HG02870 (cell line): ENCODE results near the gene CNTNAP5.

Experiments
- ATAC-seq: cut with Tn5 transposase; IDR thresholded peaks from one replicate; pipeline ENCODE4 v1.9.1; 2021; ENCODE audit warnings: mild to moderate bottlenecking, moderate library complexity; ENCODE audit not compliant: unreplicated experiment

Gene CNTNAP5

DNA sequence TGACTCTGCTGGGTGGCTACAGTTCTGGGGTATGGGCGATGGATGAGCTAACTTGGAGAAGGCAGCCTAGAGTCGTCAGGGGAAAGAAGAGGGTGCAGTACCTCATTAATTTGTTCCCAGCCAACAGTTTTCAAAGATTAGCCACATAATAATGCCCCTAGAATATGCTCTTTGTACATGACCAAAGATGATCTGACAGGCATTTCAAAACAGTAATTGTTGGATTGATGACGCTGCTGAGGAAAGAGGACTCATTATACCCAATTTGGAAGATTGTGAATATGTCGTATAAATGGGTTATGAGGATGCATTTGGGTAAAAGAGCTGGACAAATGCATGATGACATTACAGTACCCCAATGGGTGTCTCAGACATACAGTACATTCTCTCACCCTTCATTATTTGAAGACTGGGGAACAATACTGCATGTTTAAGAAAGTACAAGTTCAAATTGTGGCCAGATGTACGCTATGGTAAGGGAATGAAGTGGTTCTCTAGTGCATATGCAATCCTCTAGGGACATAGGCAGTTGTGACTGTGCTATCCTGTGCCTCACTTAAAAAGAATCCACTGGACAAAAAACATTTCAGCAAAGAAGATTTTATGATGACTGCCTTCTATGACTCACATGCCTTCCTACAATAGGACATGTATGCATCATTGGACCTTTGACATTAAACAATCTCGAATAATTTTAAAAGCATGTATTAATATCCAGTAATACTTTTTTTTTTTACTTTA lies 233.2 kb downstream of the CNTNAP5 start:
- ATAC-seq, result no peak

DNA sequence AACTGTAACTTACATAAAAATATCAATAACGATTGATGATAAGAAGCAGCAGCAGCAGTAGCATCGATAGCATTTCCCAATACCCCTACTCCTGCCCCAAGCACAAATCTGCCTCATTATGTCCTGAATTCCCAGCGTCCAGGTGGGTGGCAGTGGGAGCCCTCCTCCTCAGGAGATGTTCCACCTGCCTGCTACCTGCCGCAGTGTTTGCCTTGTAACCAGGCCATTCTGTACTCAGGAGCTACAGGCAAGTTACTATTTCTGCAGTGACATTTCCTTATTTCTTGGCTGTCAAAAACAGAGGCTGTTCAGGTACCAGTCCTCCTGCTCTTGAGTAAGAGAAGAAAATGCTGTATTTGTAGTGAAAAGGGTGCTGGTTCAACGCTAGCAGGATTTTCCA lies 236.4 kb downstream of the CNTNAP5 start:
- ATAC-seq, result no peak

DNA sequence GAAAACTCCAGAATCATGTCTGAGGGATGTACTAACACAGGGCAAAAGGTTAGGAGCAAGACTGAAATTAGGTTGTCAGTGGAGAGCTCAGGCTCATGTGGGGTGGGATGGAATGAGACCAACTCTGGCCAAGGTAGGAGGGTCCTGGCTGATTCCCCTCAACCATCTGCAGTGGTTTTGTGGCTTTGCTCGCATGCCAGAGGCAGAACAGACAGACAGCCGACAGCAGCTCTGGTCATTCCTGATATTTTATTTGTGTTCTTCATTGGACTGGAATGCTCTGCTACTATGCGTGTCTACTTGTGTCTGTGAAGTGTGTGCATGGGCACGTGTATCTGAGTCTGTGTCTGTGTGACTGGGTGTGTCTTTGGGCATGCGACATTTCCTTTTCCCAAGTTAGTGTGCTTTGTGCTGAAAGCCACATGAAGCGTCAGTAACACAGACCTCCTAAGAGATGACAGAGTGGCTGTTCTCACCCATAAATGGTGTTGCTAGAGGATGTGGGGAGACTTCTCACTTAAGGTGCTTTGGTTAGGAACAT lies 239.5 kb downstream of the CNTNAP5 start:
- ATAC-seq, result no peak

DNA sequence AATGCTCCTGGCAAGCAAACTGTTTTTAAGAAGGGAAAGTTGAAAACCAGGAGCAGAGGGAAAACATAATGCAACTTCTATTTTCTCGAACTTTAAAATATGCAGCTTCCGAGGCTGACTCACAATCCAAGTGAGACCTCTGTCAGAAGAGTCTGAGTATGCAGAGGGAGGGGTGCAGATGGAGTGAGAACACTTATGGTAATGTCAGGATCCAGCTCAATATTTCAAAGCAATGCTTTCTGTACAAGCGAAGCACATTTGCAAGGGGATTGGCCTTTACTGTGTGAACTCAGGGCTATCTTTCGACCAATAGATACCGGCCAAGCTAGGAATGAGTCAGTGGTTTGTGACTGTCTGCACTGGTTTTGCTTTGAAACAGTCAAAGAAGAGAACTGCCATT lies 242.7 kb downstream of the CNTNAP5 start:
- no peak for ATAC-seq

DNA sequence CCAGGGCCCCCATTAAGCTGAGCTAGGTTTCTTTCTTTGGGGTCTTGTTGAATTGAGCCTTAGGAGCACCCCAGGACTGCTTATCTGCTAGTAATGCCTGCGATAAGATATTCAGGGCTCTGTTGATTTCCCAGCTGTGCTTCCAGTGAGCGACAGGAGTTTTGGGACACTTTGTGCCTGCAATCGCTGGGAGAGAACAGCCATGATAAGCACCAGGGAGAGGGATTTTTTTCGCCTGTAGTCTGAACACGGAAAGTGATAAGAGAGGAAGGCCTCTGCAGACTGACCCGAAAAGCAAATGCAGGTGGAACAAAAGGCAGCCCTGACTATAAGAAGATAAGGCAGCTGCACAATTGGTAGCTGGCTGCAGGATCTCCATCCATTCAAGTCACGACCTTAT lies 244.3 kb downstream of the CNTNAP5 start:
- no peak for ATAC-seq

DNA sequence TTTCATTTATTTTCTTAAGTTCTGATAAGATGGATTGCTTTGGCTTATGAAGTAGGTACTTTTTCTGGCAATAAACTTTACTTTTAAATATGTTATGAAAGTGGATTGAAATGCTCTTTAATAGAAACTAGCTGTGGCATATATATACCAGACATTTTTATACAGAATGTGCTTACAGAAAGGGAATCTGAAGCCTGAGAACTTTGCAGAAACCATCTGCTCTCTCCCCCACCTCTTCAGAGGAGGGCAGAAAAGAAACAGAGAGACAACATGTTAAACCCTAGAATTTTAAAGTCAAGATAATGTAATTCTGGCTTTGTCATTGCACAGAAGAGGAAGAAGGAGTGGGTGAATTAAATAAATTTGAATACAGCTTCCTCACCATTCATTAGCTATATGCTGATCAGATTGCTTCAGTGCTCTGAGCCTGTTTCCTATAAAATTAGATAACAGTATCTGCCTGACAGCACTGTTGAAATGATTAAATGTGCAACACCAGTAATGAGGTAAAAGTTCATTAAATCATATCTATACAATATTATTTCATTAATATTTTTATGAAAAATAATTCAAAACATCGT lies 247.3 kb downstream of the CNTNAP5 start:
- ATAC-seq, result no peak

DNA sequence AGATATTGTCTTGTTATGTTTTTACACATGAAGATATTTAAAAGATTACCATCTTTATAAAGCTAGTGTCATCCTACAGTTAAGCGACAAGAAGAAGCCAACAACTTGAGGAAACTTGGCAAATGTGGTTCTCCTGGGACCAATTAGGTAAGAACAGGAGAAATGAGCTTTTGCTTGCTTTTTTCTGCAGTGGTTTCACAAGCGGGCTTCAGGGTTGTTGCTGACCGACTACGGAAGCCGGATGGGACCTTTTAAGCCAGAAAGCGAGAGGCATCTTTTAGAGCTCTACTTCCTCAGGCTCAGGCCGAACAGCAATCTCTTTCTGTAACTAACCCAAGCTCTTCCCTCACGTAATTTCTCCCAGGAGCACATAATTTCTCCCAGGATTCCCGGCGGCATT lies 256.5 kb downstream of the CNTNAP5 start:
- ATAC-seq, result no peak

DNA sequence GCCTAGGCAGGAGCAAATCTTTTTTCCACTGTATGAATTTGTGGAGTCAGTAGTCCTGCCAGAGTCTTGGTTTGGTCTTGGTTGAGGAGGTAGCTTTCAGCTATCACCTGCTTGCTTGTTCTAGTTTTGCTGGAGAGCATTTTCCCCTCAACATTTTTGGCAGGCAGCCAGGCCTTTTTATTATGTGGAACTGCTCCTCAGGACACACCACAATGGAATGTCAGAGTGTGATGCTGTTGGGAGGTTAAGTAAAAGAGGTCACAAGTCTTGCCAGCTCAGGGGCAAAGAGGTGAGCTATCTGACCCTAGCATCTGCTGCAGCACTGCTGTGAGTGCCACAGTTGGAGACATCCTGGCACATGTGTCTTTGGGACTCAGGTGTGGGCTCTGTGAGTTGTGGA lies 258.0 kb downstream of the CNTNAP5 start:
- no peak for ATAC-seq

DNA sequence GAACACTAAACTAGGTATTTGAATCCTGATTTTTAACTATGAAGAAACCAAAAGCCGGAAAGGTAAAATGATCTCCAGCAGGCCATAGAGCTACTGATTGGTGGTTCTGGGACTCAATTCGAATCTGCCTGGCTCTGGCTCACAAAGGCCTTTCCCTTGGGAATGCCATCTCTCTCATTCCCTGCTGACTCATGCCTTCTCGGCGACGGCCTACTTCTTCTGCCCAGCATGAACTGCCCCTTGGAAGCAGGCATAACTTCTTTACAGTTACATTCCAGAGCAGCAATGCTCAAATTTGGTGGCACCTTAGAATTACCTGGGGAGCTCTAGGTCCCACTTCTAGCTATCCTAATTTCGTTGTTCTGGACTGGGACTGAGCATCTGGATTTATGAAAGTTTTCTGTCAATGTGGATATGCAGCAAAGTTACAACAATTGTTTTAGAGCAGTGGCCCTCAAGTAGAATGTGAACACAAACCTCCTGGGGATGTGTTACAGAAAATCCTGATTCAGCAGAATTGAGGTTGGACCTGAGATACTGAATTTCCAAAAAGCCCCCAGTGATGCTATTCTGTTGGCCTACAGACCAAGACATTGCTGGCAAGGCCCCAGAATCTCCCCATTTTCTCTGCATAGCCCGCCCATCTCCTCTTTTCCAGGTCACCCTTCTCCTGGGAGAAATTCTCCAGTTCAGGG lies 261.1 kb downstream of the CNTNAP5 start:
- no peak for ATAC-seq

DNA sequence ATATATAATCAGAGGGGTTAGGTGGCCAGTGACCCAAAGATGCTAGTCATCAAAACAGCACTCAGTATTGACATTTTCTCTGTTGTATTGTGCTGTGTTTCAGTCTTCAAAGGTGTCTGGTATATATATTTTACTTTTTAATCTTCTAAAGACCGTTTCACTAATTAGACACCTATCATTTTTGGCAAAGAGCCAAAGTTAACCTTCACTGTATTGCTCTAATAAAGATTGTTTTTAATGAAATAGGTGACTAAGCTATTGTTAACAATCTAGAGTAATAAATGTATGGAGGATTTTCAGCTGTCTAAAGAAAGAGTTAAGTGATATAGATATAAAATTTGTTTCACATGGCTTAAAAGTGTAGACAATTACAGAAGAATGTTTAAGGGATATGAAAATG lies 264.0 kb downstream of the CNTNAP5 start:
- ATAC-seq, result no peak

DNA sequence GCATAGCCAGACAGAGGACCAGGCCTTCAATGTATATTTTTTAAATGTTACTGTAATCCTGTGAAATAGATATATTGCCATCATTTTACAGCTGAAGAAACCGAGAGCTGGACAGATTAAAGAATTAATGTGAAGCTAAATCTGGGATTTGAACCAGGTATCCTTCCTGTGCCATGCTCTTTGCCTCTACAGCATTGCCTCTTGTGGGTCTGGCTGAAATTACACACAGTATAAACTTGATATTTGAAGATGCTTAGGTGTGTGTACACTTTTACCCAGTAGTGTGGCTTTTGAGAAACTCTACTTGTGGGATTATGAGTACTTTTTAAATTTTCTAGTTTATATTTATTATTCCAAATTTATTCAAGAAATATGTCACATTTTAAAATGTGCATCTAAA lies 264.5 kb downstream of the CNTNAP5 start:
- no peak for ATAC-seq

DNA sequence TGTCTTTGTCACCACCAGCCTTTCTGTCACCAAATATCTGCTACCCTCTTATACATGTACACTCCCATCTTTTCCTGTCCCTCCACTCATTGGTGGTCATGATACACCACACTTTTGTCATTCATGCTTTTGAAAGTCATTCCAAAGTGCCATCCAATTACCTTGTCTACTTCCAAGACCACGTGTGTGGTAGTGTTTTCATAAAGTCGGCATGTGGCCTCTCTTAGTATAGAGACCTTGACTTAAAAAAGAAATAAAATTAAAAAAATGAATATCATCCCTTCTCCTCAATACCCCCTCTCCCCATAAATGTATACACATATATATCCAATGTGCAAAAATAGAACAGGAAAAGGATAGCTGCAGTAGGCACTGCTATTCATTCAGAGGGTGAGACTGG lies 271.4 kb downstream of the CNTNAP5 start:
- ATAC-seq, result no peak

DNA sequence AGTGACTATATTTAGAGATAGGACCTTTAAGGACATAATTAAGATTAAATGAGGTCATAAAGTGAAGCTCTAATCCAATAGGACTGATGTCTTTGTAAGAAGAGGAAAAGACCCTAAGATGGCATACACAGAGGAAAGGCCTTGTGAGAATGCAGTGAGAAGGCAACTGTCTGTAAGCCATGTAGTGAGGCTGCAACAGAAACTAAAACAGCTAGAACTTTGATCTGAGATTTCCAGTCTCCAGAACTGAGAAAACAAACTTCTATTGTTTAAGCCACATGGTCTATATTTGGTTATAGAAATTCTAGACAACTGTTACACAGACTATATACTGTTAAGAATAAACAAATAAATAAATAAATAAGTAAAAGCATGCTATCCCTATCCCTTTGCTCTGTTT lies 276.8 kb downstream of the CNTNAP5 start:
- ATAC-seq, result no peak

DNA sequence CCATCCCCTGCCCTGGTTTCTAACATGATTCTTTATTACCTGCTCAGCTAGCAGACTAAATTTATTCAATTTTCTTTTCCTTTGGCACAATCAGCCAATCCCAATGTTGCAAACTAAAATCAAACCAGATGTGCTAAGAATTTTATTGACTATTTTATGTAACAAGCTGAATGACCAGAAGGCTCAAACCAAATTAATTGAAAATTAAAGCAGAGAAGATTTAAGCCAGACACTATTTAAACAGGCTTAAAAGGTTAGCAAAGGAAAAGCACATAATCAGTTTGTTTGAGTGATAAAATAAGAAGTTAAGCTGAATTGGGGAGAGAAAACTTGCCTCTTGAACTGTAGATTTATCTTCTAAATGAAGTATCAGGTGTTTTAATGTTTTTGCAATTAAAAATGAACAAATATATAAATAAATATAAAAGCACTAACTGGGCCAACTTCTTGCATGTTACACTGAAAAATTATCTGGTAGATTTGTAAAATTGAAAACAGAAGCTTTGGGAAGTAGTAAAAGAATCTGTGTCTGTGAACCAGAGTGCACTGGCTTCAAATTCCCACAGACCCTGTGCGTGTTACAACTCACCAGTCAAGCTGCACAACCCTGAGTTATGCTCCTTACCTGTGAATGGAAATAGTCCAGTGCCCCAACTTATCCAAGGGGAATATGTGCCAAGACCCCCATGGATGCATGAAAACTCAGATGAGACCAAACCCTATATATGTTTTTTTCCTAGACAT lies 283.4 kb downstream of the CNTNAP5 start:
- no peak for ATAC-seq

DNA sequence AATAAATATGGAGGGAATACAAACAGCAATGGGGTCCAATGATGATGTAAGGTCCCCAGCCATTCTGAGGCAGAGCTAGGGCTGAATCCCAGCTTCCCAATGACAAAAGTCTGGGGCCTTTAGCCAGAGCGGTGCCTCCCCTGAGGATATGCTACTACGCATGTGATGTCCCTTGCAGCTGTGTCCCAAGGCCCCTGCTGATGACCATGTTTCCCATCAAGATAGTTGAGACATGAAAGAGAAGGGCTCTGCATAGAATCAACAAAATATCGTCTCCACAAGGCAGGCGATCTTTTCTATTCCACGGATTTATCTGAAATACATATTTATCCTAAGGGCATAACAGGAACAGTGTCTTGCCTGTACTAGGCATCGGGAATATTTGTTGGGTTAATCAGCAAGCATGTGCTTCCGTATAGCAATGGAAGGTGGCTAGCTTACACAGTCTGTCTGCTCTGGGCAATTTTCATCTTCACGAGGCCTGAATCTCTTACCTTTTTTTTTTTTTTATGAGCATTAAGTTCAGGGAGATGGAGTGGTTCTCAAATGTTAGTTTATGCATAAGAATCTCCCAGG lies 284.6 kb downstream of the CNTNAP5 start:
- ATAC-seq, result no peak

DNA sequence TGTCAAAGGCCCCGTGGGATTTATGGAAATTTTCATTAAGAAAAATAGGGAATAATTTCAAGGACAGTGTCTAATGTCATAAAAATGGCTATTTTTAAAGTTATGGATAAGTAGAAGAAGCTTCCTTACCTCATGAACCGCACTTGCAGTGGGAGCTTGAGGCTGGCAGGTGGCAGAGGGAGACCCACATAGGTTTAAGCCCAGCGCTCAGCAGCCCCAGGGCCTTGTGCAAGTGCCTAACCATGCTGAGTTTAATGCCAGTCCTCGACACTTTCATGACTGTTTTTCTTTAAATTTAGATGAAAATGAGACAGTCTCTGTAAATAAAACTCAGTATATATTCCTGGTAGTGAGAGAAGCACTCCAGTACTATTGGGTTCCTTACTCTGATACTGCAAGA lies 285.6 kb downstream of the CNTNAP5 start:
- no peak for ATAC-seq

DNA sequence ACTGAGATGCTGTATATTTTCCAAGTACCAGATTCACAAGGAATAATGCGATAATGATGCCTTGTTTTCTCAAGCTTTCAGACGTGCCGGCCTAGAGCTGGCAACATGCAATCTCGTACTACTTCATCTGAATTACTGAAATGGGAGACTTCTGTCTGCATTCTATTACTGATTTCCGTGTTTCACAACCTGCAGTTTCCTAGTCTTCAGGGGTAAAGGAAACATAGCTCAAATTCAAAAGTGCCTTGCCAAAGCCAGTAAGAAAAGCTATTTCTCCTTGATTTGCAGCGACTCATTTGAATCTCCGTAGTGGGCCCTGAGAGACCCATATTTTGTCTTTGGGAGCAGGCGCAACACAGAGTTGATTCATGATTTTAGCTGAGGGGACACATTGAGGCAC lies 289.0 kb downstream of the CNTNAP5 start:
- ATAC-seq, result no peak

DNA sequence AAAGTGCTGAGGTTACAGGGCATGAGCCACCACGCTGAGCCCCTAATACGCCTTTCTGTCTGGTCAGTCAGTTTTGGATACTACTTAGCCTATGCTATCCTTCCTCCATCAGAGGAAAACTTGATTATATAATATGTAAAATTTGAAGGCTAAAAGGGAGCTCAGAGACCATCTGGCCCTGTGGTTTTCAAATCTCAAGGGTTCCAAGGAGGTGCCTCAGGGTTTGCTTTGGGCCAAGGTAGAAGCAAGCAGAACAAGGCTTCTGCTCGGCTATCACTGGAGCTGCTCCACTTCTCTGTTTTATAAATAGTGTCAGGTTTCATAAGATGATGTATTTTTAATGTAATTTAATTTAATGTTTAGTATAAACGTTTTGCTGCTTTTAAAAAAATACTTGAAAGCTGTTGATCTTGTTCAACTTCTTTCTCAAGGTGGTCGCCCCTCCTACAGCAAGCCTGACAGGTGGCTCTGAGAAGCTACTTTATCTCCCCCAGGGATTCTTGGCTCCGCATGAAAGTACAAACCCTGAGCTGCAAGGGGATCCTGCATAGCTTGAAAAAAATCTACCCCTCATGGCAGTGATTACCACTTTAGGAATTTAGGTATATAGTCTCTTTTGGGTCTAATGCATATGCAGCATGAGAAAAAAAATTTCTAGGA lies 290.3 kb downstream of the CNTNAP5 start:
- no peak for ATAC-seq

DNA sequence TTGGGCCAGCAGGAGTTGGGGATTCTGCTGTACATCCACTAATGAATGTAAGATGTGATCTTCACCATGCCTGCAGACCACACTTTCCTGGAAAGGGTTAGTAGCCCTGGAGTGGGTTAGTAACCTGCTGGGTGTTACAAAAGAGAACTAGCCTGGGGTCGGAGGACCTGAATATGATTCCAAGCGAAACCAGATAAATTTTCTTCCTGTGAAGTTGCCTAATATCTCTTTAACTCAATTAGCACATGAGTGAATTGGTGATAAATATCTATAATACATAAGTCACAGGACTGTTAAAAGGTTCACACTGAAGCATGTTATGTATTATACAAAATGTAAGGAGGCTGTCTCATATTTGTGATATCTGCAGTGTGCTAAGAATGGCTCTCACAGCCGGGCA lies 291.0 kb downstream of the CNTNAP5 start:
- no peak for ATAC-seq

DNA sequence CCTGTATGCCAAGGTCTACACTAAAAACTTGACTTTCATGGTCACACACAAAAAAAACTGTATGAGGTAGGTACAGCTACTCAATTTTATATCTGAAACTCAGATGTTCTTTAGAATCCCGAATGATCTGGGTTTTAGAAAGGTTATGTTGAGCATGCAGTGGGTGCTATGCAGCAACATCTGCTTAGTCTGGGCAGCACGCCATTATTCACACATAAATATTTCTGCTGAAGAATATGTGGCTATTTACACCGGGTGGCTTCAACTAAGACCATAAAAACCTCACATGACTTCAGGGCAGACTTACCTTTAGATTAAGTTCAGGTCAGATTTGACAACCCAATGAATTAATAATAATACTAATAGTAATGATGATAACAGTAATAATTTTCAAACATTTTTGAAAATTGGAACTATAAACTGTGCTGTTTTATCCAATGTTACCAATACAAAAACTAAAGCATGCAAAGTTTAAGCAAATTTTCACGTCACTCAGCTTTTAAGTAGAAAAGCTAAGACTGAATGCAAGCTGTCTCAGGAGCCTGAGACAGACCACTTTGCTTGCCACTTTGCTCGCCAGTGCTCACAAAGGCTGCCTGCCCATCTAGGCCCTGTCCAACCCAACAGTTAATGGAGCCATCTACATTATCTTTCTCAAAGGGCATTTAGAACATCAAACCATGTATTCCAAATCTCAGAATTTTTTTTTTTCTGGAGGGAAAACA lies 292.0 kb downstream of the CNTNAP5 start:
- no peak for ATAC-seq
